ENCODE results near the gene PHYKPL. TPM values are rescaled to one million over a fixed set of nuclear protein-coding genes. Genes with fewer than 3 reads are reported as not detected.
"Not testable (repeated sequence)": the region's sequence is repeated elsewhere in the genome, so short reads cannot be mapped to it uniquely, and the experiment has no call there.

PHYKPL gene
- total and polyA plus RNA-seq, 2 of the 4 experiments (the other 2 are of a cell fraction): 10.0 to 24.5 TPM

- in situ Hi-C loops (cut with MboI; ENCODE audit: low sequenced_read_pairs); H3K27ac ChIP-seq (ENCODE audit: insufficient read depth, low read length); H3K36me3 ChIP-seq (ENCODE audit: control insufficient read depth, insufficient read depth, low read length); H2AK5ac ChIP-seq (ENCODE audit: low read depth, low read length); H3K79me1 ChIP-seq (ENCODE audit: low read depth in 1 of 2, low read length in 2 of 2); H4K8ac ChIP-seq (ENCODE audit: low read depth in 2 of 2, low read length in 2 of 2); dilution Hi-C loops (cut with HindIII; ENCODE audit: low sequenced_read_pairs, unreplicated experiment); DNase-seq; H3K23ac ChIP-seq (ENCODE audit: low read depth, low read length); H3K4me1 ChIP-seq (ENCODE audit: control insufficient read depth, insufficient read depth, low read length); H3K4me2 ChIP-seq (ENCODE audit: low read depth, low read length); H3K9me3 ChIP-seq (ENCODE audit: control insufficient read depth, insufficient read depth, low read length); H2AFZ ChIP-seq (replicated peaks; ENCODE audit: low read length, poor library complexity); H2AK9ac ChIP-seq (replicated peaks; ENCODE audit: low read depth, low read length, poor library complexity); H2BK15ac ChIP-seq (ENCODE audit: low read depth, low read length); H3K27me3 ChIP-seq (ENCODE audit: control insufficient read depth, insufficient read depth, low read length); BruUV-seq (replicated peaks); POLR2A ChIA-PET (ENCODE audit: unreplicated experiment); H3K9ac ChIP-seq (ENCODE audit: low read depth, low read length); H4K91ac ChIP-seq (ENCODE audit: insufficient read depth, low read depth, low read length); ATAC-seq (ENCODE audit: low read depth); H4K5ac ChIP-seq (ENCODE audit: low read depth, low read length); H4K20me1 ChIP-seq (ENCODE audit: insufficient read depth, low read length); H3K56ac ChIP-seq (ENCODE audit: extremely low read depth, insufficient read depth, low read length); H3K18ac ChIP-seq (ENCODE audit: low read depth, low read length); intact Hi-C loops (cut with micrococcal nuclease); H3K4me3 ChIP-seq (ENCODE audit: insufficient read depth, low read depth, low read length); H2BK120ac ChIP-seq (ENCODE audit: low read depth, low read length); H3K9me1 ChIP-seq (ENCODE audit: insufficient read depth, low read length); H3K4ac ChIP-seq (ENCODE audit: low read depth, low read length); CTCF ChIA-PET; H2BK20ac ChIP-seq (ENCODE audit: low read depth, low read length); H2BK5ac ChIP-seq (ENCODE audit: low read depth, low read length, poor library complexity, severe bottlenecking); H3K14ac ChIP-seq (replicated peaks; ENCODE audit: low read depth, low read length): not testable (repeated sequence)
- no CpG with 5 or more reads among the region's 16 CpGs for WGBS, 2 experiments (ENCODE audit: extremely low coverage in 2 of 2, insufficient read length in 1 of 2)
Observed at GRCh38 chr5:178239626-178240301, 7.2 kb upstream of the PHYKPL start.

Measured in IMR-90 (cell line).